ENCODE measurements around the gene TVP23A.

The TVP23A gene

GRCh38 chr16:10824111-10824893 is 5.7 kb upstream of the TVP23A start:
- TF ChIP-seq CTCF (IDR thresholded peaks at IDR 0.05; ENCODE audit: control extremely low read depth, extremely low read depth, low read depth, missing control alignments) = no peak
- POLR2A ChIA-PET = no interaction called here
- CTCF ChIA-PET = interaction anchor here (1.0 to 1.2 kb wide), 2 partner anchors 8 to 52 kb away, joined by 3 read pairs; partner anchors contain the start of gene CIITA

GRCh38 chr16:10822702-10823101 is 4.1 kb upstream of the TVP23A start:
- DNase-seq (ENCODE audit: extremely low spot score) = no peak
- ChIA-PET CTCF (no interaction called here), POLR2A (no interaction called here)
- no peak for TF ChIP-seq CTCF (IDR thresholded peaks at IDR 0.05; ENCODE audit: control extremely low read depth, extremely low read depth, low read depth, missing control alignments)

More at GRCh38 chr16:10824111-10824893, 5.7 kb upstream of the TVP23A start:
- no peak for DNase-seq (ENCODE audit: extremely low spot score)

- ChIA-PET POLR2A (interaction anchor here (1.1 to 1.3 kb wide), 2 partner anchors 46 to 59 kb away, joined by 3 to 5 read pairs; no protein-coding TSS in a partner anchor), CTCF (interaction anchor here (1.1 to 2.4 kb wide), 9 partner anchors 10 to 98 kb away, joined by 3 to 13 read pairs (median 6); partner anchors contain the start of gene CIITA)
Observed at GRCh38 chr16:10820546-10820945, 2.0 kb upstream of the TVP23A start.

GRCh38 chr16:10817514-10817913 is 1.1 kb downstream of the TVP23A start:
- POLR2A ChIA-PET = no interaction called here
- no peak for TF ChIP-seq CTCF (IDR thresholded peaks at IDR 0.05; ENCODE audit: control extremely low read depth, extremely low read depth, low read depth, missing control alignments)
- no peak for DNase-seq (ENCODE audit: extremely low spot score)
- CTCF ChIA-PET = interaction anchor here (0.8 to 1.6 kb wide), 5 partner anchors 9 to 60 kb away, joined by 3 to 5 read pairs (median 3); no protein-coding TSS in a partner anchor

More at GRCh38 chr16:10820546-10820945, 2.0 kb upstream of the TVP23A start:
- no peak for DNase-seq (ENCODE audit: extremely low spot score)
- TF ChIP-seq CTCF (IDR thresholded peaks at IDR 0.05; ENCODE audit: control extremely low read depth, extremely low read depth, low read depth, missing control alignments) = no peak

- no peak for TF ChIP-seq CTCF (IDR thresholded peaks at IDR 0.05; ENCODE audit: control extremely low read depth, extremely low read depth, low read depth, missing control alignments)
- POLR2A ChIA-PET = interaction anchor here (0.5 kb wide), 1 partner anchor 38 kb away, joined by 7 read pairs; no protein-coding TSS in a partner anchor
- CTCF ChIA-PET = interaction anchor here (1.0 kb wide), 2 partner anchors 9 to 54 kb away, joined by 3 read pairs; no protein-coding TSS in a partner anchor
Observed at GRCh38 chr16:10813099-10813455, 5.5 kb downstream of the TVP23A start.

GRCh38 chr16:10812312-10813098 is 6.1 kb downstream of the TVP23A start:
- no peak for TF ChIP-seq CTCF (IDR thresholded peaks at IDR 0.05; ENCODE audit: control extremely low read depth, extremely low read depth, low read depth, missing control alignments)
- peak; percentile 54 for DNase-seq (ENCODE audit: extremely low spot score)
- CTCF ChIA-PET = interaction anchor here (1.0 kb wide), 2 partner anchors 8 to 54 kb away, joined by 3 read pairs; no protein-coding TSS in a partner anchor
- POLR2A ChIA-PET = interaction anchor here (0.5 kb wide), 1 partner anchor 38 kb away, joined by 7 read pairs; no protein-coding TSS in a partner anchor

More at GRCh38 chr16:10813099-10813455, 5.5 kb downstream of the TVP23A start:
- no peak for DNase-seq (ENCODE audit: extremely low spot score)
